Astrocyte (in vitro differentiated cells and primary cell): ENCODE results near the gene MOB3B. TPM values are rescaled to one million over a fixed set of nuclear protein-coding genes. Genes with fewer than 3 reads are reported as not detected.

Experiments
- DNase-seq: peaks from one replicate; pipeline ENCODE4 v3.0.0-alpha.2; 2010; ENCODE audit warnings: low read depth
- FAIRE-seq: peaks from 2 replicates; lab custom pipeline; 2011; peaks lifted over from hg19 to GRCh38; lab: Jason Lieb, UNC
- H2AFZ ChIP-seq: 2 replicates; pipeline ENCODE4 v1.6.0; 2012; ENCODE audit warnings: low read depth, low read length, inconsistent platforms
- H3K27ac ChIP-seq: 2 replicates; pipeline ENCODE4 v1.5.1; 2011; ENCODE audit warnings: low read depth, low read length, inconsistent platforms
- H3K27me3 ChIP-seq: 2 replicates; pipeline ENCODE4 v1.6.0; 2011; ENCODE audit warnings: low read length, inconsistent platforms; ENCODE audit not compliant: insufficient read depth
- H3K36me3 ChIP-seq: 2 replicates; pipeline ENCODE4 v1.5.1; 2011; ENCODE audit warnings: low read length, inconsistent platforms; ENCODE audit not compliant: insufficient read depth
- H3K4me1 ChIP-seq: 2 replicates; pipeline ENCODE4 v1.5.1; 2011; ENCODE audit warnings: low read length, inconsistent platforms; ENCODE audit not compliant: insufficient read depth
- H3K4me2 ChIP-seq: 2 replicates; pipeline ENCODE4 v1.6.0; 2012; ENCODE audit warnings: low read length, inconsistent platforms
- H3K4me3 ChIP-seq: 2 replicates; pipeline ENCODE4 v1.5.1; 2011; ENCODE audit warnings: low read depth, mild to moderate bottlenecking, low read length, inconsistent platforms; ENCODE audit not compliant: insufficient read depth
- H3K79me2 ChIP-seq: 2 replicates; pipeline ENCODE4 v1.6.0; 2012; ENCODE audit warnings: mild to moderate bottlenecking, low read length, inconsistent platforms; ENCODE audit not compliant: insufficient read depth
- H3K9ac ChIP-seq: 2 replicates; pipeline ENCODE4 v1.6.0; 2012; ENCODE audit warnings: mild to moderate bottlenecking, low read length, inconsistent platforms
- H3K9me3 ChIP-seq: 2 replicates; pipeline ENCODE4 v1.5.1; 2012; ENCODE audit warnings: low read depth, mild to moderate bottlenecking, low read length, inconsistent platforms; ENCODE audit not compliant: insufficient read depth
- H4K20me1 ChIP-seq: 2 replicates; pipeline ENCODE4 v1.6.0; 2012; ENCODE audit warnings: low read length, inconsistent platforms; ENCODE audit not compliant: insufficient read depth
- H3K27ac Mint-ChIP-seq: one replicate; pipeline ENCODE4 v1.8.0; 2021; ENCODE audit warnings: mild to moderate bottlenecking, mixed read lengths; ENCODE audit not compliant: unreplicated experiment
- H3K27me3 Mint-ChIP-seq: one replicate; pipeline ENCODE4 v1.8.0; 2021; ENCODE audit warnings: low read depth, mixed read lengths; ENCODE audit not compliant: unreplicated experiment
- H3K36me3 Mint-ChIP-seq: one replicate; pipeline ENCODE4 v1.8.0; 2021; ENCODE audit warnings: low read depth, mixed read lengths; ENCODE audit not compliant: unreplicated experiment
- H3K4me1 Mint-ChIP-seq: one replicate; pipeline ENCODE4 v1.8.0; 2021; ENCODE audit warnings: low read depth, mixed read lengths; ENCODE audit not compliant: unreplicated experiment
- H3K4me3 Mint-ChIP-seq: one replicate; pipeline ENCODE4 v1.8.0; 2021; ENCODE audit warnings: mild to moderate bottlenecking, moderate library complexity, mixed read lengths; ENCODE audit not compliant: unreplicated experiment
- H3K9me3 Mint-ChIP-seq: one replicate; pipeline ENCODE4 v1.8.0; 2021; ENCODE audit warnings: mild to moderate bottlenecking, mixed read lengths; ENCODE audit not compliant: unreplicated experiment
- EZH2 ChIP-seq: IDR thresholded peaks from 2 replicates; pipeline ENCODE4 v1.6.1; 2012; ENCODE audit warnings: mild to moderate bottlenecking, low read length, inconsistent platforms; ENCODE audit not compliant: insufficient read depth
- total RNA-seq: library from RNA; stranded (reverse); gene quantifications from 2 replicates; pipeline ENCODE4 v1.2.1, GENCODE V29; 2021
- TF ChIP-seq, protein P1 (sequence below): IDR thresholded peaks from 2 replicates; pipeline ENCODE4 v1.5.1; 2011; ENCODE audit warnings: low read depth, mild to moderate bottlenecking, inconsistent platforms, low read length, moderate library complexity; ENCODE audit not compliant: insufficient read depth

The MOB3B gene
- total RNA-seq, 1 donor from 2014 or later = 3.9 TPM

DNA sequence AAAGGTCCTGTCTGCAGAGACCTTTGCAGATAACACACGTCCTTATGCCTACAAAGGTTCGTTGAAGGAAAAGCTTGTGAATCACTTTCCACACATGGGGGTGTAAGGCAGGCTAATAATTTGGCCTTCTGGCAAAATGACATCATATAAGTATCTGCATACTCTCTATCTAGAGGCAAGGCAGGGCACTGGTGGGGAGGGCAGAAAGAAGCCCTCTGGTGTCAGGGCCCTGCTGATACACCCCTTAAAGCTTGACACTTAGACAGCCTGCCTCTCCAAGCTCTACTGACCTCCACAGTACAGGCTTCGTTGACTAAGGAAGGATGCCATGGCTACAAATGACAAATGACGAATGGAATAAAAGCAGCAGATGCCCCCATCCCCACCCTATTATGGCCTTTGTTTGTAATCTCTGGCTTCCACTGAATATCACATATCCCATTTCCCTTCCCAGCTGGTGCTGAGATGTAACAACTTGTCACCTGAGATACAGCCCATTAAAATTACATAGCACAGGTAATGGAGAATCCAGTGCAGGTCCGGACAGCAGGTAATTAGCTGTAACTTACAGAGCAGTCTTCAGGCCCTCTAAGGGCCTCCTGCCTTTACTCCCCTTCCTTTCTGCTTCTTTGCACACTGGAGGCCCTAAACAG is 82.5 kb downstream of the MOB3B start:
- no peaks in the 10 kb centered on the region for H3K9me3 ChIP-seq
- DNase-seq = no peak
- H3K36me3 Mint-ChIP-seq = no peaks in the 10 kb centered on the region
- H2AFZ ChIP-seq = no peak overlapping the region
- no peaks in the 10 kb centered on the region for H3K36me3 ChIP-seq
- H3K27ac ChIP-seq = no peak overlapping the region
- no peaks in the 10 kb centered on the region for H4K20me1 ChIP-seq
- no peaks in the 10 kb centered on the region for H3K79me2 ChIP-seq
- no peak for FAIRE-seq
- H3K4me3 ChIP-seq = no peak overlapping the region
- TF ChIP-seq EZH2 = no peak
- TF ChIP-seq, protein P1, sequence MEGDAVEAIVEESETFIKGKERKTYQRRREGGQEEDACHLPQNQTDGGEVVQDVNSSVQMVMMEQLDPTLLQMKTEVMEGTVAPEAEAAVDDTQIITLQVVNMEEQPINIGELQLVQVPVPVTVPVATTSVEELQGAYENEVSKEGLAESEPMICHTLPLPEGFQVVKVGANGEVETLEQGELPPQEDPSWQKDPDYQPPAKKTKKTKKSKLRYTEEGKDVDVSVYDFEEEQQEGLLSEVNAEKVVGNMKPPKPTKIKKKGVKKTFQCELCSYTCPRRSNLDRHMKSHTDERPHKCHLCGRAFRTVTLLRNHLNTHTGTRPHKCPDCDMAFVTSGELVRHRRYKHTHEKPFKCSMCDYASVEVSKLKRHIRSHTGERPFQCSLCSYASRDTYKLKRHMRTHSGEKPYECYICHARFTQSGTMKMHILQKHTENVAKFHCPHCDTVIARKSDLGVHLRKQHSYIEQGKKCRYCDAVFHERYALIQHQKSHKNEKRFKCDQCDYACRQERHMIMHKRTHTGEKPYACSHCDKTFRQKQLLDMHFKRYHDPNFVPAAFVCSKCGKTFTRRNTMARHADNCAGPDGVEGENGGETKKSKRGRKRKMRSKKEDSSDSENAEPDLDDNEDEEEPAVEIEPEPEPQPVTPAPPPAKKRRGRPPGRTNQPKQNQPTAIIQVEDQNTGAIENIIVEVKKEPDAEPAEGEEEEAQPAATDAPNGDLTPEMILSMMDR = no peak
- no peak overlapping the region for H3K4me2 ChIP-seq
- peaks cover 3% of the 10 kb centered on the region for H3K9me3 Mint-ChIP-seq
- no peaks in the 10 kb centered on the region for H3K27me3 ChIP-seq
- H3K27ac Mint-ChIP-seq = no peak overlapping the region
- H3K4me1 Mint-ChIP-seq = no peaks in the 10 kb centered on the region
- H3K4me3 Mint-ChIP-seq = no peak overlapping the region
- H3K9ac ChIP-seq = no peak overlapping the region
- H3K27me3 Mint-ChIP-seq = no peaks in the 10 kb centered on the region
- H3K4me1 ChIP-seq = no peaks in the 10 kb centered on the region

- H3K9me3 ChIP-seq = no peaks in the 10 kb centered on the region
- Mint-ChIP-seq H3K27me3 (no peaks in the 10 kb centered on the region), H3K36me3 (no peaks in the 10 kb centered on the region), H3K4me3 (no peak overlapping the region), H3K4me1 (peaks cover 2% of the 10 kb centered on the region), H3K9me3 (peaks cover 3% of the 10 kb centered on the region), H3K27ac (no peak overlapping the region)
- H3K4me1 ChIP-seq = no peaks in the 10 kb centered on the region
- no peak overlapping the region for H3K27ac ChIP-seq
- TF ChIP-seq, protein P1 = no peak
- no peak for TF ChIP-seq EZH2
- H3K9ac ChIP-seq = no peak overlapping the region
- FAIRE-seq (no peak), DNase-seq (no peak)
- no peaks in the 10 kb centered on the region for H3K79me2 ChIP-seq
- H3K4me3 ChIP-seq = no peak overlapping the region
- H2AFZ ChIP-seq = no peak overlapping the region
- no peak overlapping the region for H3K4me2 ChIP-seq
- no peaks in the 10 kb centered on the region for H3K27me3 ChIP-seq
- H4K20me1 ChIP-seq = no peaks in the 10 kb centered on the region
- no peaks in the 10 kb centered on the region for H3K36me3 ChIP-seq
Measured at GRCh38 chr9:27445688-27446087, 83.9 kb downstream of the MOB3B start.

- Mint-ChIP-seq H3K27me3 (no peaks in the 10 kb centered on the region), H3K9me3 (peaks cover 3% of the 10 kb centered on the region), H3K4me3 (no peak overlapping the region), H3K27ac (no peak overlapping the region), H3K36me3 (no peaks in the 10 kb centered on the region), H3K4me1 (peaks cover 2% of the 10 kb centered on the region)
- Histone ChIP-seq H3K27me3 (no peaks in the 10 kb centered on the region), H3K4me2 (no peak overlapping the region), H4K20me1 (no peaks in the 10 kb centered on the region), H3K9me3 (no peaks in the 10 kb centered on the region), H3K4me3 (no peak overlapping the region), H3K27ac (no peak overlapping the region), H2AFZ (no peak overlapping the region), H3K9ac (no peak overlapping the region), H3K36me3 (no peaks in the 10 kb centered on the region), H3K4me1 (no peaks in the 10 kb centered on the region), H3K79me2 (no peaks in the 10 kb centered on the region)
- FAIRE-seq (no peak), DNase-seq (no peak)
- TF ChIP-seq, protein P1 = no peak
- no peak for TF ChIP-seq EZH2
Measured at GRCh38 chr9:27445057-27445595, 84.5 kb downstream of the MOB3B start.
